GM18498 (cell line): ENCODE data around the gene GPX4.

Source experiments
- ATAC-seq: cut with Tn5 transposase; IDR thresholded peaks from one replicate; pipeline ENCODE4 v1.9.1; 2021; ENCODE audit warnings: mild to moderate bottlenecking, moderate library complexity; ENCODE audit not compliant: unreplicated experiment

The GPX4 gene

GRCh38 chr19:1084024-1084868 lies 19.5 kb upstream of the GPX4 start:
- ATAC-seq, result no peak

- ATAC-seq, result no peak
Measured at GRCh38 chr19:1085053-1085658, 18.6 kb upstream of the GPX4 start.

- no peak for ATAC-seq
Measured at GRCh38 chr19:1085676-1086442, 17.9 kb upstream of the GPX4 start.

GRCh38 chr19:1086613-1087012 lies 17.2 kb upstream of the GPX4 start:
- ATAC-seq, result no peak

GRCh38 chr19:1087813-1088415 lies 15.9 kb upstream of the GPX4 start:
- ATAC-seq, result no peak

GRCh38 chr19:1088416-1089010 lies 15.3 kb upstream of the GPX4 start:
- ATAC-seq, result no peak

GRCh38 chr19:1089126-1089771 lies 14.5 kb upstream of the GPX4 start:
- no peak for ATAC-seq

GRCh38 chr19:1089891-1090290 lies 13.9 kb upstream of the GPX4 start:
- no peak for ATAC-seq

GRCh38 chr19:1090731-1091543 lies 12.9 kb upstream of the GPX4 start:
- no peak for ATAC-seq

GRCh38 chr19:1091544-1092175 lies 12.1 kb upstream of the GPX4 start:
- ATAC-seq, result no peak

GRCh38 chr19:1093330-1093729 lies 10.5 kb upstream of the GPX4 start:
- ATAC-seq, result no peak

GRCh38 chr19:1093811-1094553 lies 9.8 kb upstream of the GPX4 start:
- ATAC-seq, result no peak

- no peak for ATAC-seq
Measured at GRCh38 chr19:1094655-1094977, 9.2 kb upstream of the GPX4 start.

GRCh38 chr19:1094978-1095701 lies 8.7 kb upstream of the GPX4 start, which contains the start of gene POLR2E:
Gene POLR2E, minus strand, starts transcription at chr19:1095375. Its CDS starts 60 bp downstream, at chr19:1095315.
- peak; percentile 88 for ATAC-seq

GRCh38 chr19:1097810-1098176 lies 6.0 kb upstream of the GPX4 start:
- ATAC-seq, result no peak

- no peak for ATAC-seq
Measured at GRCh38 chr19:1098177-1099051, 5.4 kb upstream of the GPX4 start.

- no peak for ATAC-seq
Measured at GRCh38 chr19:1101337-1101698, 2.5 kb upstream of the GPX4 start.
